ENCODE results near the gene C1QTNF12. TPM values are rescaled to one million over a fixed set of nuclear protein-coding genes. Genes with fewer than 3 reads are reported as not detected.

C1QTNF12 gene
- polyA plus RNA-seq (ENCODE audit: insufficient read length), result 3.6 TPM

GRCh38 chr1:1246577-1247340 lies at the start of gene C1QTNF12:
C1QTNF12 (minus strand) TSS chr1:1246722; CDS start chr1:1246690, 32 bp downstream.
- DNase-seq, result no peak

GRCh38 chr1:1295154-1295923 lies 48.8 kb upstream of the C1QTNF12 start:
- DNase-seq, result no peak

GRCh38 chr1:1294250-1294890 lies 47.8 kb upstream of the C1QTNF12 start:
- no peak for DNase-seq

GRCh38 chr1:1293263-1294249 lies 47.0 kb upstream of the C1QTNF12 start:
- DNase-seq, result no peak

GRCh38 chr1:1292851-1293250 lies 46.3 kb upstream of the C1QTNF12 start:
- no peak for DNase-seq

GRCh38 chr1:1292442-1292779 lies 45.9 kb upstream of the C1QTNF12 start:
- DNase-seq, result no peak

GRCh38 chr1:1291548-1292441 lies 45.3 kb upstream of the C1QTNF12 start:
- no peak for DNase-seq

- DNase-seq, result no peak
Measured at GRCh38 chr1:1291023-1291528, 44.6 kb upstream of the C1QTNF12 start.

GRCh38 chr1:1290238-1290731 lies 43.8 kb upstream of the C1QTNF12 start:
- no peak for DNase-seq

GRCh38 chr1:1287288-1288110 lies 41.0 kb upstream of the C1QTNF12 start:
- no peak for DNase-seq

- no peak for DNase-seq
Measured at GRCh38 chr1:1286313-1287261, 40.1 kb upstream of the C1QTNF12 start.

- DNase-seq, result no peak
Measured at GRCh38 chr1:1285611-1286311, 39.2 kb upstream of the C1QTNF12 start.

GRCh38 chr1:1285102-1285571 lies 38.6 kb upstream of the C1QTNF12 start:
- DNase-seq, result no peak

GRCh38 chr1:1284221-1285101 lies 37.9 kb upstream of the C1QTNF12 start:
- no peak for DNase-seq

- no peak for DNase-seq
Measured at GRCh38 chr1:1283821-1284220, 37.3 kb upstream of the C1QTNF12 start.

GRCh38 chr1:1282998-1283397 lies 36.5 kb upstream of the C1QTNF12 start:
- DNase-seq, result no peak

Data from hindlimb muscle (tissue), 1 donor.